Hematopoietic multipotent progenitor cell treated with erythropoietin and hydrocortisone succinate and interleukin-3 and kit ligand, for 6 days (in vitro differentiated cells): Measurements from ENCODE around the gene PI3.
"Not testable (repeated sequence)": the region's sequence is repeated elsewhere in the genome, so short reads cannot be mapped to it uniquely, and the experiment has no call there.

Experiments
- DNase-seq: peaks from one replicate; pipeline ENCODE4 v3.0.0-alpha.2; 2015

Gene PI3, protein sequence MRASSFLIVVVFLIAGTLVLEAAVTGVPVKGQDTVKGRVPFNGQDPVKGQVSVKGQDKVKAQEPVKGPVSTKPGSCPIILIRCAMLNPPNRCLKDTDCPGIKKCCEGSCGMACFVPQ

GRCh38 chr20:45174434-45175364, at the start of gene PI3:
Gene PI3, plus strand, starts transcription at chr20:45174902. Its CDS starts 21 bp downstream, at chr20:45174923.
- no peak for DNase-seq

DNA sequence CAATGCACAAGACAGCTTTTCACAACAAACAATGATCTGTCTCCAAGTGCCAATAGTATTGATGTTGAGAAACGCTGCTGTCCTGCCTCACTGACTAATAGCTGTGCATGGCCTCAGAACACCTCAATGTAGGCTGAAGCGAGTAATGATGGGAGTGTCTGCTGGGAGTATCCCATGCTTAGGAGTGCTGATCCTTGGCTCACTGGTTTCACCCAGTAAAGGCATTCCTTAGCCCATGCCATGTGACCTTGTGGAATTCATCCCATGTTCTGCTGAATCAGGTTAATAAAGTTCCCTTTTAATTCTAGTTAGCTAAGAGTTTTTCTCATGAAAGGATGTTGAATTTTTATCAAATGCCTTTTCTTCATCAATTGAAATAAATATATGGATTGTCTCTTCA, 46.6 kb upstream of the PI3 start:
- no peak for DNase-seq

- DNase-seq: no peak
Measured at GRCh38 chr20:45136911-45137310, 37.8 kb upstream of the PI3 start.

DNA sequence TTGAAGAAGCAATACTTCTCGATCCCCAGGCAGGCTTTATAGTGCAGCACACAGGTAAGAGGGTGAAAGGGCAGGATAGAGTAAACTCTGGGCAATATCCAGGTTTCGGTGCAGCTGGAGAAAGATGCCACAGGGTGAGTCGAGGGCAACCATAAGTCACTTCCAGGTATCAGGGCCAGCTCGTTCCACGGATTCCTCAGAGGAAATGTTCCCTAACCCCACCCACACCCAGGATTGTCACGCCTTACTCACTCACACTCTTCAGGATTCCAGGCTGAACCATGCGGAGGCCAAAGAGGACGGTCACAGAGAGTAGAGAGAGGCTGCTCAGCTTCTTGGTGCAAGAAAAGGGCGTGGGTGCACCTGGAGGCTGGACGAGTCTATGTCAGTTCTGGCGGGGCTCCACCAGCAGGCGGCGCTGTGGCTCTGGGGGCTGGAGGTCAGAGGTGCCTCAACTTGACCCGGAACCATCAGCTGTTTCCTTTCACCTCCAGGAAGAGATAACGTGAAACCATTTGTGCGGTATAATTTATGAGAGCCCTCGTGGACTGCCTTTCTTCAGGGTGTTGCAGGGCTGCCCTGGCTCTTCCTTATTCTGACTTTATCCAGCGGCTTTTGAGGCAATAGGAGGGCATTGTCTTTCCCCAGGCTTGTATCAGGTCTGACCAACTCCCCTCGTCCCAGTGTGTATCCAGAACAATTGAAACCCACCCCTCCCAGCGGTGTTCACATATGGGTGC, 36.0 kb upstream of the PI3 start:
- DNase-seq: peak; percentile 80

- not testable (repeated sequence) for DNase-seq
Measured at GRCh38 chr20:45139733-45140375, 34.8 kb upstream of the PI3 start.

DNA sequence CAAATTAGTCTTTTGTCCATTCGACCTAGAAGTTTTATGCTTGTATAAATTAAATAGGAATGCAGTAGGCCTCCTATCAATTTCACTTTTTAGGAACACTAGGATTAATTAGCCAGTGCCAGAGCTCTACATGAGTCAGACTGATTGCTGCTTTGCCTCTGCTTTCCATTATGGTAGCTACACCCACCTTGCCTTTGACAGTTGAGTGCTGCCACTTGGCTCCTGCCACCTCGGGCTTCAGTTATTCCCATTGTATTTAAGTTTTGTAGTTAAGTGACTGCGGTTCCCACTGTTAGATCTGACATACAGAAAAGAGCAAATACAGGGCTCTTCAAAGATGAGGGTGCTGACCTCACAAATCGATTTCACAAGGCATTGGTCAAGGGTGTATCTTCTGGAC, 33.9 kb upstream of the PI3 start:
- DNase-seq: no peak

DNA sequence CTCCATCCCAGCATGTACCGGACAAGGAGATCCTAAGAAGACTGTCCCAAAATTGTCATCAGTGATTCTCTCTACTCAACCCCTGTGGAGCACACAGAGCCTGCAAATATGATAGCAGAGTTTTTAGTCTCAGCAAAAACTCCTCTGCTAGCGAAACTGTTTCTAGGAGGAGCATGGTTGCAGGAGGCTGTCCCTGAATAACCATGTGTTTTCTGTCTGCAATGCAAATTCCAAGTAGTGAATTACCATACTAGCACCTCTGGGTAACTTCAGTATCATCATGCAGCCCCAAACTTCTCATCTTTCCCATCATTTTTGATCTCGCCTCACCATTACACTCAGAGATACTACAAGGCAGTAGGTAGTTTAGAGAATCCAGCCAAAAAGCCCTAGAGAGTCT, 25.6 kb upstream of the PI3 start:
- DNase-seq: no peak

DNA sequence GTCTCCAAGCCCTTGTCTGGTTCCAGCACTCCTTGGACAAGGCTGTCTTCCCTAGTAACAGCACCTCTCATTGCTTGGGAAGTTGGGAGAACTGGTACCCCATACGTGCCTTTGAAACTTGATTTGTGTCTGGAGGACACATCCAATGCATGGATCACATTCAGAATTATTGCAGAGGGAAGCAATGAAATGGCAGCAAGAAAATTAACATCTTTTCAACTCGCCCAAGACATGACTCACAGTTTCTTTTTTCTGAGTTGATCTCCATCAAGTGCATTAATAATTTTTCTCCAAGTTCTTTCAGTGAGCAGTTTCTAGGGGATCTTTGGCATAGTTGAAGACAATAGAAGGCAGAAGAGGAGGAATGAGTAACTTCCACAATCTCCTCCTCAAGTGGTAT, 22.3 kb upstream of the PI3 start:
- DNase-seq: no peak

DNA sequence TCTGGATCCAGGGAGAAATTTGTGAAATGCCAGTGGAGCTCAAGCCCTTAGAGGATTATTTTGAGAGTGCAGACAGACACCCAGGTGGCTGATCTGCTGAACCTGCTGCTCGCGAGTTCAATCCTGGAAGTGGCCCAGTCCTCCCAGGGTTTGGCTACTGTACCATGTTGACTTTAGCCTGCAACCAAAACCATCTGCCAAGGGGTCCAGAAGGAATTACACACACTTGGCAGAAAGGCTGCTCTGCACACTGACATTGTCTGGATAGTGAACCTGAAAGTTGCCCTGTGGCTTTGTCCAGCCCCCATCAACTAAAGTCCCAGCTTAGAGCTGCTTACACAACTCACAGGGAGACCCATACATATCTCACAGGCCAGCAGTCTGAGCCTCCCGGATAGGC, 21.6 kb upstream of the PI3 start:
- DNase-seq: no peak

DNA sequence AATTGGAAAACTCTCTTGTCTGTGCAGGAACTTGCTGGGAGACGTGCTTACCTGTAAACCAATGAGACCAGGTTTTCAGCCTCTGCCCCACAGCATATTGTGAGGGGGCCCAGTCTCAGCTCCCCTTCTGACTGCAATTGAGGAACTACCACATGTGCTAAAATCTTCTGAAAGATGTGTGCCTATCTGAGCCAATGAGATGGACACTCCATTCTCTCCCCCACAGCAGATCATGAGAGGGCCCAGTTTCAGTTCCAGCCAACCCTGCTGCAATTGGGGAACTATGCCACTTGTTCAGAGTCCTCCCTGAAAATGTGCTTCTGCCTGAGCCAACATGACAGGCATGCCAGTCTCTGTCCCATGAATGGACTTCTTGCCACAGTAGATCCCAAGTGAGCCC, 20.9 kb upstream of the PI3 start:
- no peak for DNase-seq

DNA sequence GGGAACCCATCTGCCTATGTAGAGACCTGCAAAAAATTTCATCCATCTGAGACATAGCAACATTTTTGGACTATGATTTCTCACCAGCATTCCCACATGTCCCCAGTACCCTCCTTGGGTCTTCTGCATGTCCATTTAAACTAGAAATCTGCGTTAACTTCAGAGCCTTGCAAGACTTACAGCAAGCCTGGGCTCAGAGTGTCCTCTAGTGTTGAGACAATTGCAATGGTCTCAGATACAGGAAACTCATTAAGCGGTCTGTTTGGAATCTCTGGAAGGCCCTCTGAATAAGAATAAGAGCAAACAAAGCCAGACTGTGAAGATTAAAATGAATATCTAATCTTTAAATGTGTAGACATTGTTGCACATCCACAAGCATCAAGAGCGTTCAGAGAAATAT, 20.5 kb upstream of the PI3 start:
- DNase-seq: no peak

DNA sequence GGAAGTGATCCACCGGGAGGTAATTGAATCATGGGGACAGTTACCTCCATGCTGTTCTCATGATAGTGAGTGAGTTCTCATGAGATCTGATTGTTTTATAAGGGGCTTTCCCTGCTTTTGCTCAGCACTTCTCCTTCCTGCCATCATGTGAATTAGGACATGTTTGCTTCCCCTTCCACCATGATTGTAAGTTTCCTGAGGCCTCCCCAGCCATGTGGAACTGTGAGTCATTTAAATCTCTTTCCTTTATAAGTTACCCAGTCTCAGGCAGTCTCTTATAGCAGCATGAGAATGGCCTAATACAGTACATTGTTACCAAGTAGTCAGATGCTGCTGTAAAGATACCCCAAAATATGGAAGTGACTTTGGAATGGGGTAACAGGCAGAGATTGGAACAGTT, 19.9 kb upstream of the PI3 start:
- DNase-seq: not testable (repeated sequence)

DNA sequence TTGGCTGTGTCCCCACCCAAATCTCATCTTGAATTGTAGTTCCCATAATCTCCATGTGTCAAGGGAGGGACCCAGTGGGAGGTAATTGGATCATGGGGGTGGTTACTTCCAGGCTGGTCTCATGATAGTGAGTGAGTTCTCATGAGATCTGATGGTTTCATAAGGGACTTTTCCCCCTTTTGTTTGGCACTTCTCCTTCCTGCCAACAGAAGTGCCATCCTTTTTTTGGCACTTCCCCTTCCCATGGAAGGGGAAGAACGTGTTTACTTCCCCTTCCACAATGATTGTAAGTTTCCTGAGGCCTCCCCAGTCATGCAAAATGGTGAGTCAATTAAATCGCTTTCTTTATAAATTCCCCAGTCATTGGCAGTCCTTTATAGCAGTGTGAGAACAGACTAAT, 18.0 kb upstream of the PI3 start:
- no peak for DNase-seq

DNA sequence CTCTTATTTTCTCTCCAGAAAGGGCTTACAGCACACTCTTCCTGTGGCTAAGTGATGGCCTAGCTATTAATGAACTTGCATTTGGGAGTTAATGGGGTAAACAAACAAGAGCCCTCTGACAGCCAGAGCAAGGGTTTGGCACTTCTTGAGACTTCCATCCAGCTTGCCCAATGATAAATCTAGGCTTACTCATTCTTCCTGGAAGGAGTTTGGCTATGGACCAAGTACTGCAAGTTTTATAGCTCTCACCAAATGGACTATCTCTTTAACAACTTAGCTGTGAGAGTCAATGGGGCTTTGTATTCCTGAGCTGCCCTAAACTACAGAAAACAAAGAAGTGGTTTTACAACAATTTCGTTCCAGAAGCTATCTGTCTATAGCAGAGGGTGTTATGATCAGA, 16.7 kb upstream of the PI3 start:
- no peak for DNase-seq

DNA sequence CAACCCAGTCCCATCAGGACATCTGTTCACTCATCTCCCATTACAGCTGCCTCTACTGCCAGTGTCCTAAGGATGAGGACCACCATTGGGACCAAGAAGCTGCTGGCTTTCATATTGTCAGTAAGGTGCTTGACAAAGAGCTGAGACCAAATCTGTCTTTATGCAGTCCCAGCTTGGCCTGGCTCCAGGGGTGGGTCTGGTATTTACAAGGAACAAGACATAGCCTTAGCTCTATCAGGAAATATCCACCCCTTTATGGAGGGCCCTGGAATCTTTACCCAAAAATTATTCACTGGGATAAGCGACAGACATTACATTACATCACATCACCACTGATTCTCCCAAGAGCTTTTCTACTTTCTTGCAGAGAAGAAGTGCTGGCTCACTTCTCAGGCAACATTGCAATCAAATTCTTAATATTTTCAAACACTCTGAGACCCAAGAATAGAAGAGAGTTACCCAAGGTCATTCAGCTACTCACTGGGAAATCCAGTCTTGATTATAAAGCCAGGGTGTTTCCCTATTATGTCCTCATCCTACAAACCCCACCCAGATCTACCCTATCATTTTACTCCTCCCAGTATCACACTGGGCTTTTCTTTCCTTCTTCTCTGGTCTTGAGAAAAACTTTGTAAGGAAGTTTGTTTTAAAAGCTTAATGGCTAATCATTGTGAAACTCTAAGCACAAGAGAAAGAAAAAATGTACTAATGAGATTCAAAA, 11.5 kb upstream of the PI3 start:
- no peak for DNase-seq

DNA sequence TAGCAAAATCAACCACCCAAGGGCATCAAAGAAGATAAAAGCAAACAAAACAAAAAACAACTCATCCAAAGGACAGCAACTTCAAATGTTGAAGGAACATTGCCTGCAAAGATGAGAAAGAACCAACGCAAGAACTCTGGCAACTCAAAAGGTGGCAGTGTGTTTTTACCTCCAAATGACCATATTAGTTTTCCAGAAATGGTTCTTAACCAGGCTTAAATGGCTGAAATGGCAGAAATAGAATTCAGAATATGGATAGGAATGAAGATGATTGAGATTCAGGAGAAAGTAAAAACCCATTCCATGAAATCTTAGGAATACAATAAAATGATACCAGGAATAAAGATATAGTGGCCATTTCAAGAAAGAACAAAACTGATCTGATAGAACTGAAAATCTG, 9.8 kb upstream of the PI3 start:
- DNase-seq: no peak

GRCh38 chr20:45173522-45173921, 1.2 kb upstream of the PI3 start:
- no peak for DNase-seq

GRCh38 chr20:45176526-45177267, 2.0 kb downstream of the PI3 start:
- DNase-seq: no peak

- no peak for DNase-seq
Measured at GRCh38 chr20:45179166-45179565, 4.5 kb downstream of the PI3 start.

- no peak for DNase-seq
Measured at GRCh38 chr20:45181639-45182038, 6.9 kb downstream of the PI3 start.

DNA sequence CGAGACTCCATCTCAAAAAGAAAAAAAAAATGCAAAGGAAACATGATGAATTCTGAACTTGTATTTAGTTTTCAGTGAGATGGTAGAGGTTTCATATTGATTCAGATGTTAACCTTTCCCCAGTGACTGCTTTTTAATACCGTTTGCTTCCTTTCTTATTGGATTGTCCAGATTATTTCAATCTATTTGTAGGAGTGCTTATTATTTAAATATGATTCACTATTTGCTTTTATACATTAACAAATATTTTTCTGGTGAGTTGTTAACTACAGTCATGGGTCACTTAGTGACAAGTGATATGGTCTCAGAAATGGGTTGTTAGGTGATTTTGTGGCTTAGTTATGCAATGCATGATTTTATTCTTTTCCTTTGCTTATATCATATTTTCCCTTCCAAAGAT, 8.4 kb downstream of the PI3 start:
- no peak for DNase-seq

- DNase-seq: no peak
Measured at GRCh38 chr20:45187693-45188092, 13.0 kb downstream of the PI3 start.
